Glutamatergic neuron (in vitro differentiated cells): Measurements from ENCODE around the gene RAMP1. TPM values are rescaled to one million over a fixed set of nuclear protein-coding genes. Genes with fewer than 3 reads are reported as not detected.
A peak's percentile ranks its signal among the peaks of the same experiment; 100 is the strongest.
"Not testable (repeated sequence)": the region's sequence is repeated elsewhere in the genome, so short reads cannot be mapped to it uniquely, and the experiment has no call there.

Experiments used
- DNase-seq: peaks from one replicate; pipeline ENCODE4 v3.0.0; 2022
- H3K27ac Mint-ChIP-seq: one replicate; pipeline ENCODE4 v1.8.0; 2020; ENCODE audit warnings: mild to moderate bottlenecking, mixed read lengths, inconsistent platforms; ENCODE audit not compliant: unreplicated experiment
- H3K27me3 Mint-ChIP-seq: one replicate; pipeline ENCODE4 v1.8.0; 2020; ENCODE audit warnings: mild to moderate bottlenecking, moderate library complexity, mixed read lengths, inconsistent platforms; ENCODE audit not compliant: unreplicated experiment
- H3K36me3 Mint-ChIP-seq: one replicate; pipeline ENCODE4 v1.8.0; 2020; ENCODE audit warnings: mild to moderate bottlenecking, mixed read lengths, inconsistent platforms; ENCODE audit not compliant: unreplicated experiment
- H3K4me1 Mint-ChIP-seq: one replicate; pipeline ENCODE4 v1.8.0; 2020; ENCODE audit warnings: mild to moderate bottlenecking, low read depth, mixed read lengths, inconsistent platforms; ENCODE audit not compliant: unreplicated experiment
- H3K4me3 Mint-ChIP-seq: one replicate; pipeline ENCODE4 v1.8.0; 2020; ENCODE audit warnings: mild to moderate bottlenecking, mixed read lengths, inconsistent platforms; ENCODE audit not compliant: unreplicated experiment
- H3K9me3 Mint-ChIP-seq: one replicate; pipeline ENCODE4 v1.8.0; 2020; ENCODE audit warnings: mild to moderate bottlenecking, moderate library complexity, mixed read lengths, inconsistent platforms; ENCODE audit not compliant: unreplicated experiment
- CTCF ChIP-seq: fragments of 200-600 bp; sonication (generic); IDR thresholded peaks from one replicate; pipeline ENCODE4 v1.5.0; 2021; ENCODE audit not compliant: partially characterized antibody, unreplicated experiment
- total RNA-seq: library from RNA; stranded (reverse); fragmentation: NEBNext Ultra II Directional; extraction: Animal tissue kit (Norgen Biotek cat#: 25700); gene quantifications from one replicate; pipeline ENCODE4 v1.2.1, GENCODE V29; 2021; ENCODE audit not compliant: unreplicated experiment

Gene RAMP1
- total RNA-seq, 1 donor from 2014 or later: 7.6 TPM

GRCh38 chr2:237833546-237833945 is 25.9 kb upstream of the RAMP1 start:
- H3K9me3 Mint-ChIP-seq: no peaks in the 10 kb centered on the region
- no peaks in the 10 kb centered on the region for H3K36me3 Mint-ChIP-seq
- no peak overlapping the region for H3K27ac Mint-ChIP-seq
- H3K4me3 Mint-ChIP-seq: no peak overlapping the region
- no peak for DNase-seq
- TF ChIP-seq CTCF: no peak
- peaks cover 3% of the 10 kb centered on the region for H3K4me1 Mint-ChIP-seq
- H3K27me3 Mint-ChIP-seq: no peaks in the 10 kb centered on the region

GRCh38 chr2:237835372-237835771 is 24.1 kb upstream of the RAMP1 start:
- DNase-seq: no peak
- TF ChIP-seq CTCF: no peak
- Mint-ChIP-seq H3K9me3 (no peaks in the 10 kb centered on the region), H3K4me1 (peaks cover 3% of the 10 kb centered on the region), H3K4me3 (no peak overlapping the region), H3K36me3 (no peaks in the 10 kb centered on the region), H3K27ac (no peak overlapping the region), H3K27me3 (no peaks in the 10 kb centered on the region)

GRCh38 chr2:237841051-237841450 is 18.4 kb upstream of the RAMP1 start:
- Mint-ChIP-seq H3K27me3 (peaks cover 3% of the 10 kb centered on the region), H3K4me3 (no peak overlapping the region), H3K36me3 (no peaks in the 10 kb centered on the region), H3K27ac (no peak overlapping the region), H3K4me1 (no peaks in the 10 kb centered on the region), H3K9me3 (no peaks in the 10 kb centered on the region)
- no peak for TF ChIP-seq CTCF
- DNase-seq: no peak

- not testable (repeated sequence) for H3K4me1 Mint-ChIP-seq, H3K36me3 Mint-ChIP-seq
Observed at GRCh38 chr2:237848940-237849339, 10.5 kb upstream of the RAMP1 start.

GRCh38 chr2:237854295-237854694 is 5.1 kb upstream of the RAMP1 start:
- Mint-ChIP-seq H3K27me3 (no peaks in the 10 kb centered on the region), H3K4me3 (no peak overlapping the region), H3K36me3 (no peaks in the 10 kb centered on the region), H3K4me1 (peaks cover 19% of the 10 kb centered on the region), H3K27ac (no peak overlapping the region), H3K9me3 (no peaks in the 10 kb centered on the region)
- DNase-seq: no peak
- no peak for TF ChIP-seq CTCF

More at GRCh38 chr2:237848940-237849339, 10.5 kb upstream of the RAMP1 start:
- H3K27me3 Mint-ChIP-seq, H3K4me3 Mint-ChIP-seq, H3K9me3 Mint-ChIP-seq, H3K27ac Mint-ChIP-seq, DNase-seq: not testable (repeated sequence)

- no peak for DNase-seq
- Mint-ChIP-seq H3K9me3 (peaks cover 2% of the 10 kb centered on the region), H3K27me3 (peaks cover 2% of the 10 kb centered on the region), H3K36me3 (no peaks in the 10 kb centered on the region), H3K4me3 (no peak overlapping the region), H3K4me1 (peaks cover 22% of the 10 kb centered on the region), H3K27ac (peak overlapping the region; percentile 48)
- TF ChIP-seq CTCF: no peak
Observed at GRCh38 chr2:237857791-237858190, 1.6 kb upstream of the RAMP1 start.
